Omental fat pad (tissue), 4 donors: ENCODE results near the gene CXCL1. TPM values are rescaled to one million over a fixed set of nuclear protein-coding genes. Genes with fewer than 3 reads are reported as not detected.

Experiments used
- ATAC-seq: fragments of 150-250 bp; one replicate; pipeline ENCODE4 v1.9.1; 2016; ENCODE audit warnings: mild to moderate bottlenecking, moderate library complexity; ENCODE audit not compliant: low FRiP score
- DNase-seq: peaks from one replicate; pipeline ENCODE4 v3.0.0-alpha.2; 2019; ENCODE audit warnings: low spot score
- total RNA-seq, 4 donors: library from RNA; depleted of rRNA; stranded (reverse); fragments of >200 nt; gene quantifications; one replicate each; pipeline ENCODE4 v1.1.0, GENCODE V29; 2016
- TF ChIP-seq, protein P1 (sequence below), 3 donors: fragments of 450-650 bp; IDR thresholded peaks; one replicate each; pipeline ENCODE4 v1.5.1; 2016 to 2017; ENCODE audit warnings: antibody characterized with exemption in 3 of 3, mild to moderate bottlenecking in 3 of 3, moderate library complexity in 2 of 3

Gene CXCL1
- total RNA-seq, 4 donors from 2014 or later: 2.7 to 114 (median 12.9) TPM

- TF ChIP-seq, protein P1, sequence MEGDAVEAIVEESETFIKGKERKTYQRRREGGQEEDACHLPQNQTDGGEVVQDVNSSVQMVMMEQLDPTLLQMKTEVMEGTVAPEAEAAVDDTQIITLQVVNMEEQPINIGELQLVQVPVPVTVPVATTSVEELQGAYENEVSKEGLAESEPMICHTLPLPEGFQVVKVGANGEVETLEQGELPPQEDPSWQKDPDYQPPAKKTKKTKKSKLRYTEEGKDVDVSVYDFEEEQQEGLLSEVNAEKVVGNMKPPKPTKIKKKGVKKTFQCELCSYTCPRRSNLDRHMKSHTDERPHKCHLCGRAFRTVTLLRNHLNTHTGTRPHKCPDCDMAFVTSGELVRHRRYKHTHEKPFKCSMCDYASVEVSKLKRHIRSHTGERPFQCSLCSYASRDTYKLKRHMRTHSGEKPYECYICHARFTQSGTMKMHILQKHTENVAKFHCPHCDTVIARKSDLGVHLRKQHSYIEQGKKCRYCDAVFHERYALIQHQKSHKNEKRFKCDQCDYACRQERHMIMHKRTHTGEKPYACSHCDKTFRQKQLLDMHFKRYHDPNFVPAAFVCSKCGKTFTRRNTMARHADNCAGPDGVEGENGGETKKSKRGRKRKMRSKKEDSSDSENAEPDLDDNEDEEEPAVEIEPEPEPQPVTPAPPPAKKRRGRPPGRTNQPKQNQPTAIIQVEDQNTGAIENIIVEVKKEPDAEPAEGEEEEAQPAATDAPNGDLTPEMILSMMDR (IDR thresholded peaks at IDR 0.05): no peak
- ATAC-seq: no peak
- no peak for DNase-seq
These were observed 37.6 kb upstream of the CXCL1 start for GRCh38 chr4:73831569-73831968.

GRCh38 chr4:73832651-73833237, 36.4 kb upstream of the CXCL1 start:
- TF ChIP-seq, protein P1 (IDR thresholded peaks at IDR 0.05): no peak
- DNase-seq: no peak
- ATAC-seq: no peak

DNA sequence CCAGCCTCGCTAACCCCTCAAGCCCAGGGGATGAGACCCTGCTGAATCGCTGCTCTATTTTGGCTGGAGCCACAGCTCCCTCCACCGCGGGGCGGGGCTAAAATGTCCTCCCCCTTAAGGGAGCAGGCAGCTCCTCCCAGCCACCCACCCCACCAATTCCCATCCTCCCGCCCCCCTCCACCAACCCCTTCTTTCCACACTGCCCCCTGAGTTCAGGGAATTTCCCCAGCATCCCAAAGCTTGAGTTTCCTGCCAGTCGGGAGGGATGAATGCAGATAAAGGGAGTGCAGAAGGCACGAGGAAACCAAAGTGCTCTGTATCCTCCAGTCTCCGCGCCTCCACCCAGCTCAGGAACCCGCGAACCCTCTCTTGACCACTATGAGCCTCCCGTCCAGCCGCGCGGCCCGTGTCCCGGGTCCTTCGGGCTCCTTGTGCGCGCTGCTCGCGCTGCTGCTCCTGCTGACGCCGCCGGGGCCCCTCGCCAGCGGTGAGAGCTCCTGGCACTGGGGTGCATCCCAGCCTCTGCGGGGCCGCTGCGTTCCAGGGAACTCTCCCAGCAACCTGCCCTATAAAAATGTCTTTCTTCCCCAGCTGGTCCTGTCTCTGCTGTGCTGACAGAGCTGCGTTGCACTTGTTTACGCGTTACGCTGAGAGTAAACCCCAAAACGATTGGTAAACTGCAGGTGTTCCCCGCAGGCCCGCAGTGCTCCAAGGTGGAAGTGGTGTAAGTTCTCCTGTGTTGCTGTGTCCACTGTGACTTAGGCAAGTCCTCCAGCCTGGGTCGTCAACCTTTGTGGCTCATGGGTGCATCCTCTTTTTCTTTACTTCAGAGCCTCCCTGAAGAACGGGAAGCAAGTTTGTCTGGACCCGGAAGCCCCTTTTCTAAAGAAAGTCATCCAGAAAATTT, 32.6 kb upstream of the CXCL1 start, which contains the start of gene CXCL6:
Gene CXCL6 (plus strand): TSS at position 306 of the 907 bp plus-strand sequence. CDS start 73 bp downstream, at position 379.
- TF ChIP-seq, protein P1 (IDR thresholded peaks at IDR 0.05): no peak
- DNase-seq (peak; percentile 24), ATAC-seq (peak; percentile 68)

GRCh38 chr4:73839071-73839470, 30.1 kb upstream of the CXCL1 start:
- DNase-seq (no peak), ATAC-seq (no peak)
- TF ChIP-seq, protein P1 (IDR thresholded peaks at IDR 0.05): no peak

- TF ChIP-seq, protein P1 (IDR thresholded peaks at IDR 0.05): no peak
- DNase-seq (no peak), ATAC-seq (no peak)
These were observed 29.5 kb upstream of the CXCL1 start for GRCh38 chr4:73839715-73840114.

DNA sequence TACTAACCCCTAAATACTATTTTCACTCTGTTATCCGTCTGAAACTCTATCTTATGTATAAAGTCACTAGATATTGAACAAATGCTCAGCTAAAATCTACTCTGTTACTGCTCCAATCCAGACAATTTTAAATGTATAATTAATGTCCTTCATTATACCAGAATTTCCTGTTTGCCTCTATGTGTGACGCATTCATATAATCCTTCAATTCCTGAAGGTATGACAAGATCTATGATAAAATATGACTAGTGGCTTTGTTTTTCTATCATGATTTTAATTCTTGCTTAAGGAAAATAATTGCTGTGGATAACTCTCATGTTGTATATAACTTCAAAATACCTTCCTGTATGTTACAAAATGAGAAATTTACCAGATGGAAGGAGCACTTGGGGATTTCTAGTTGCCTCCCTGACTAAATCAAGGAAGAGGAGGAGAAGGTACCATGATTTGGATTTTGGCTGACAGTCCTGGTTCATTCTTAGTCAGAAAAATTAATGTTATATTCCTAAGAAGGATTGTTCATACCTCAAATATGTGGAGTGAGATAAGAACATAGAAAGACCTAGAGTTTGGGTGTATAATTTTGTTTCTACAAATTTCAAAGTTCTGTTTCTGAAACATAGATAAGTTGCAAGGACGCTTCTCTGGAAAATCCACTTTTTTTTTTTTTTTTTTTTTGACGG, 27.8 kb upstream of the CXCL1 start:
- ATAC-seq: peak; percentile 64
- no peak for DNase-seq
- TF ChIP-seq, protein P1 (IDR thresholded peaks at IDR 0.05): no peak
